GM18858 (cell line): ENCODE measurements around the gene ACOT9.
"Not testable (repeated sequence)": the region's sequence is repeated elsewhere in the genome, so short reads cannot be mapped to it uniquely, and the experiment has no call there.

Experiments
- ATAC-seq: cut with Tn5 transposase; IDR thresholded peaks from one replicate; pipeline ENCODE4 v1.9.1; 2021; ENCODE audit not compliant: unreplicated experiment

The ACOT9 gene

DNA sequence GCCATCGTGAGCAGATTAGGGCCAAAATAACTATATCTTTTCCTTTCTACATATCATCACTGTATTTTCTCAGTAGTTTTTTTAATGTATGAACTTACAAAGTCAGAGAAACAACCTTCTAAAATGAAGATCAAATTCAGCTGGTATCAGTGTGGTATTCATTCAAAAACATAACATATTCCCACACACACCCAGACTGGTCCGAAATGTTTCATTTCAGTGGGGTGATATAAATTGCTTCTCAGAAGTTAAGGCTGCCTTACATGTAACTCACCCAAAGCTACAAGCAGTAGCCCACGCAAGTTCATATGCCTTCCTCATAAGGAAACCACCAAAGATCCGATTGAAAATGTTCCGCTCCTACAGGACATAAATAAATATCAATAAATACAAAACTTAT lies 37.8 kb downstream of the ACOT9 start:
- no peak for ATAC-seq

DNA sequence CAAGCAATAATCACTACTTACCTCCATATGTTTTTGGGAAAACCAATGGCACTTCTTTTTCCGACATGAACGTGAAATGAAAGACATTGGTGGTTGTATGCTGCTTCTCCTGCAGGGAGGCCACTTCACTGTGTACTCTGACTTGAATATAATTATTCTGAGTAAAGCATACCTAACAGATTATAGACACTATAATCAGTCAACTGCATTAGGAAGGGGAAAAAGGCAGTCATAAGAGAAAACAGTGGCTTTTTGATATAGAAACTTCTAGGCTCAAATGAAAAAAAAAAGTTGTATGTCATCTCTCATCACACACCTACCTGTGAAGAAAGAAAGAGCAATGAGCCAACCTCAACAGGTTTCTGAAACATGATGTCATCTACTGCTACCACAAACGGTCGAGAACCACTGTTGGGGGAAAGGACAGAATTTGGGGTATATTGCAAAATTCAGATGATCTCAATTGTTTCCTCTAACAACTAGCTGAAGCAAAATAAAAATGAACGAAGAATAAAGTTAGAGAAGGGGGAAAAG lies 38.3 kb downstream of the ACOT9 start:
- no peak for ATAC-seq

DNA sequence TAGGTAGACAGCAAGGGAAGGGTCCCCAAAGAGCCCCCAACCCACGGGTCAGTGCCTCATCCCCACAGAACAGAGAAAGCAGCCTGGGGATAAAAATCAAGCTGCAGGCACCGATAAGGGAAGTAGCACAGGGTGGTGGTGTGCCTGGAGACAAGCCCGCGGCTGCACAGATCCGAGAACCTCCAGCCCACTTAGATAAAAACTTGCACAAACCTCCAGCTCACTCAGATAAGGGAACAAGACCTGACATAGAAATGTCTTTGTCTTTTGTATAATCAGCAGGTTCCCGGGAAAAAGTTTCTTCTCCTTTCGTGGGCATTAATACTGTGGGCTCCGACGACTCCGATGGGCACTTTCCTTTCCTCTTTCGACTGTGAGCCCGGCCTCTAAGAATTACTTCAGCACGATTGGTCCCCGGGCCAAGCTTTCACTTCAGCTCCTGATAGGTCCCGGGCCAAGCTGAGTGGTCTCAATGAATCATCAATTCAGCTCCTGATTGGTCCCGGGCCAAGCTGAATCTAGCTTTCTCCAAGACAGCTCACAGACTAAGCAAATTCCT lies 43.4 kb downstream of the ACOT9 start:
- no peak for ATAC-seq

DNA sequence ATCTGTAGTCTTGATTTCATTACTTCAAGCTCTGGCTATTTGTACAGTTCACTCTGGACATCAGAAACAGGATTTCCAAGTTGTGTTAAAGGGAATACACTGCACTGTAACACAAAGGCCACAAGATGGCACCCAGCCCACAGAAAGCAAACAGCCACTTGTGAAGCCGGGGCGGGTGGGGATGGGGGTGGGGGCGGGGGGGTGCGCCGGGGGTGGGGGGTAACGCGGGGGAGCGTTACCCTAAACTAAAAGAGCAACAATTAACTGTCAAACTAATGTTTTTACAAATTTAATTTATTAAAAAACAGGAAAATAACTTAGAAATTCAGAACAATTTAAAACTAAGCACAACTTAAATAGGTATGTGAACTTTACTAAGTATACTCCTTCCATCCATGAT lies 48.5 kb downstream of the ACOT9 start:
- peak; percentile 74 for ATAC-seq

DNA sequence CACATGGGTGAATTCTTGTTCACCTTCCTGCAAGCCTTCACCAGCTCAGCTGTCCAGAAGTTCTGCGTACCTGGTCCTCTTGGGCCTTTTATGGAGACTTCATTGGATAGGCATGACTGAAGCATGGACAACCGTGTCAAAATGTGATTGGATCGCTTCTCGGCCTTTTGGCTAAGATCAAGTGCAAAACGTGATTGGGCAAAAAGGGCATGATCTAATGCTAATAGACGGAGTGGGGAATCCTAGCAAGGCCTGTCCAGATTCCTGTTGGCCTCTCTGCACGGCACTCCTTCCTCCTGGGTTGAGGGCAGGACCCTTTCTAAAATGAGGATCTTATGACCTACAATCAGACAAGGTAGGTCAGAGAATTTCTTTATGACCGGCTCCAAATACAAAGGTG lies 50.9 kb downstream of the ACOT9 start:
- ATAC-seq: no peak

DNA sequence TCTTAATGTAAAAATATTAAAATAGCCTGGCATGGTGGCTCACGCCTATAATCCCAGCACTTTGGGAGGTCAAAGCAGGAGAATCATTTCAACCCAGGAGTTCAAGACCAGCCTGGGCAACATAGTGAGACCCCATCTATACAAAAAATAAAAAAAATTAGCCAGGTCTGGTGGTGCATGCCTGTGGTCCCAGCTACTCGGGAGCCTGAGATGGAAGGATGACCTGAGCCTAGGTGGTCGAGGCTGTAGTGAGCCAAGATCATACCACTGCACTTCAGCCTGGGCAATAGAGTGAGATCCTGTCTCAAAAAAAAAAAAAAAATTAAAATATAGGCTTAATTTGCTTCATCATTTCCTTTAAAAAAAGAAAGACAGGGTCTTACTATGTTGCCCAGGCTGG lies 66.6 kb downstream of the ACOT9 start:
- not testable (repeated sequence) for ATAC-seq

DNA sequence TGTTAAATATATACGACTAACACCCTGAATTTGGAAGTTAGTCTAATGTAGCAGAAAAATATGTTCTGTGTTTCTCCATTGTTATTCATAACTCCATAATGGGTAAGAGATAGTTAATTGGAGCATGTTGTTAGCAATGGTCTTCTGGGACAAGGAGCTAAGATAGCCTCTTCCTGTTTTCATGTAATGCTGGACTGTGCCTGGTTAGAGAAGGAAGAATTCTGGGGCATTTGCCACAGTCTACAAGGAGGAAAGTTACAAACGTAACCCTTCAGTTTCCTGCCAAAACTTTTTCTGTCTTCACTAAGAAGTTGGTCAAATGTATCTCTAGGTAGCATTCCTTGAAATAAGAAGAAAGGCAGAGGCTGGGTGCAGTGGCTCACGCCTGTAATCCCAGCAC lies 70.0 kb downstream of the ACOT9 start:
- ATAC-seq: no peak

DNA sequence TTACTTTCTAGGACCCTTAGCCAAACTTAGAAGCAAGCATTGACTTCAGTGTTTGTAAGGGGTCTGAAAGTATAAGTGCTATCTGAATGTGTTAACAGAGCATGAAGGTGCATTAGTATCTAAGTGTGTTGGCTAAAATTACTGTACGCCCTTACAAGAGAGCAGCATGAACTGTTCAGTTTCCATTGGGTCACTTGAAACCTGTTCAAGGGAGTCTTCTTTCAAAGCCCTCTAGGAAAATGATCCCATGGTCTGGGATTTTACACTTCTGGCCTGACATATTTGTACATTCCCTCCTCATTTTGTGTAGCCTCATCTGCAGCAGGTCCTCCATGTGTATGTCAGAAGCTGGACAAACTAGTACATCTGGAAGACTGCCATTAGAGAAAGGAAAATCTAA lies 72.5 kb downstream of the ACOT9 start:
- ATAC-seq: no peak

DNA sequence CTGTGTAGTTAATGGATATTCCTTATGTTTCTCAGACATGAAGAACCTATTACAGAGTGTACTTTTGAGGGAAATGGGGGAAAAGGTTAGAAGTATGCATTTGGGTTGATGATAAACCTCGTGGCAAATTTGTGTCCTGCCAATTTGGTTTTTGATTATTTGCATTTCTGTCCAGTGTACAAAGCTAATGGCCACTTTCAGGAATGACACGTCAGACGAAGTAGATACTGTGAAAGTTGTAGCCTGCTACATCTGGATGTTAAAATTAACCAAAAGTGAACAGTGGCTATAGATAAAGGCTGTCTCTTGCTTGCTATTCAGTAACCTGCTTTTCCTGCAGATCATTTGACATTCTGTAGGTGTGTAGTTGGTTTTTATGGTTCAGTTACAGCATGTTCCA lies 74.7 kb downstream of the ACOT9 start:
- ATAC-seq: peak; percentile 34

DNA sequence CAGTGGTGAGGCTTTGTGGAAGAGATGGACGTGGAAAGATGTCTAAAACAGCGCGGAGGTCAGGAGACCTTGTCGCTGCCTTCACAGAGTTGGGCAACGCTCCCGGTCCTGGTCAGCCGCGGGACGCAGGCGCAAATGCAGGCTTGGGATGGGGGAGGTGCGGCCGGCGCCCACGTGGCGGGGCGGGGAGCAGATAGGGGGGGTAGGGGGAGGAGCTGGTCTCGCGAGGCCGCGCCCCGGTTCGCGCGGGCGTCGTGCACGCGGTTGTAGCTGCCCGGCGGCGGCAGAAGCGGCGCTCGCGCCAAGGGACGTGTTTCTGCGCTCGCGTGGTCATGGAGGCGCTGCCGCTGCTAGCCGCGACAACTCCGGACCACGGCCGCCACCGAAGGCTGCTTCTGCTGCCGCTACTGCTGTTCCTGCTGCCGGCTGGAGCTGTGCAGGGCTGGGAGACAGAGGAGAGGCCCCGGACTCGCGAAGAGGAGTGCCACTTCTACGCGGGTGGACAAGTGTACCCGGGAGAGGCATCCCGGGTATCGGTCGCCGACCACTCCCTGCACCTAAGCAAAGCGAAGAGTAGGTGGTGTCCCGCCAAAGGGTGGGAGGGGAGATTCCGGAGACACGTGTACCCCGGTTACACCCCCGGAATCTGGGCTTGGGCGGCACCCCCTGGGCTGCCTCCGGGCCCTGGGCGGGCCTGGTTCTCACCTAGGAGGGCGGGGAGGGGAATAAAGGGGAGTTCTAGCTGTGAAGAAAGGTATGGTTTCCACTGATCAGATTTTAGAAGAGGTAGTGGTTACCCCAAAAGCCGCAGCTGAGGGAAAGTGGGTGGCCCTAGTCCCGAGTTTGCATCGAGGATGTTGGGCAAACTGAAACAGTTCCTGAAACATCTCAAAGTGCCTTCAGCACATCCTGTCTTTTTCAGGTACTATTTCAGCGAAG lies 75.6 kb downstream of the ACOT9 start, which contains the start of gene PRDX4:
TSS of gene PRDX4 (plus strand) at position 255 of the 939 bp plus-strand sequence. CDS start at position 333, 78 bp downstream.
- ATAC-seq: peak; percentile 31

DNA sequence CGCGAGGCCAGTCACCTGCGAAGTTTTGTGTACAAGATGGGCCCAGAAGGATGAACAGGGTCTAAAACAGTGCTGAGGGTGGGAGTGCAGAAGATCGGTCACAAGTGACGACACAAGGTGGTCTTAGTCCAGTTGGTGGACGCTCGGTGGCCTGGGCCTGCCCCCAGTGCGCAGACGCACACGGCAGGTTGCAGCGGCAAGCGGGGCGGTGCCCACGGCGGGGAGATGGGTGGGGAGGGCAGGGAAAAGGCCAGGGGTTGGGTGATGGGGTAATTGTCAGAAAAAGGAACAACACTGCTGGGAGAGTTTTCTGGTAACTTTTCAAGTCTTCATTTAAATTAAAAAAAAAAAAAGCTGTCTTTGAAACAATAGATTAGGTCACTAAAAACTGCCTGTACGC lies 76.8 kb downstream of the ACOT9 start:
- ATAC-seq: no peak

DNA sequence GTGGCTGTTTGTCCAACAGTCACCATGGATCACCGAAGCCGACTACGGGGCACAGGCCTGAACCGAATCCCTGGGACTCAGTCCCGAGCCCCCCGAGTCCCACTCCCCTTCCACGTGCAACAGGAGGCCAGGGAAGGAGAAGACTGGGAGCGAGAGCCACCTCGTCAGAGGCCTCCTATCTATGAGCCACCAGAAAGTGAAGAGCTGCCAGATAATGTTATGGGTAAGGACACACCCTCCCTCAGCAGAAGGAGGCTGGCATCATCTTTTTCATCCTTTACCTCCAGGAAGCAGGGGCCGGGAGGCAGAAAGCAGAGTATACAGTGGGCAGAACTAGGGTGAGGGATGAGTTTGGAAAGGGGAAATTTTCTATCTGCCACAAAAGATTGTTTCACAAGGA lies 78.6 kb downstream of the ACOT9 start:
- no peak for ATAC-seq

DNA sequence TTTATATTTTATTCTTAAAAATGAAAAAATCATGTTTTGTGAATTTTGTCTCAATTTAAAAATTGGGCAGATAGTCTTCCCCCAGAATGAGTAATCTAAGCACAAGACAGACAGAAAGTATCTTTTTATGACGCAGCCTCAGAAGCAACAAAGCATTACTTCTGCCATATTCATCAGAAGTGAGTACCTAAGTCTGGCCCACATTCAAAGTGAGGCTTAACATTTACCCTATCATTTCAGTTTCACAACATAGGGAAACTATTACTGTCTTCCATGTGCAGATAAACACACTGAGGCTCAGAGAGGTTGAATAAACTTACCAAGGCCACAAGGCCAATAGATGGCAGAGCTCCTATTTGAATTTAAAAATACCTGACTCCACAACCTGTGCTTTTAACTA lies 80.2 kb downstream of the ACOT9 start:
- peak; percentile 54 for ATAC-seq

DNA sequence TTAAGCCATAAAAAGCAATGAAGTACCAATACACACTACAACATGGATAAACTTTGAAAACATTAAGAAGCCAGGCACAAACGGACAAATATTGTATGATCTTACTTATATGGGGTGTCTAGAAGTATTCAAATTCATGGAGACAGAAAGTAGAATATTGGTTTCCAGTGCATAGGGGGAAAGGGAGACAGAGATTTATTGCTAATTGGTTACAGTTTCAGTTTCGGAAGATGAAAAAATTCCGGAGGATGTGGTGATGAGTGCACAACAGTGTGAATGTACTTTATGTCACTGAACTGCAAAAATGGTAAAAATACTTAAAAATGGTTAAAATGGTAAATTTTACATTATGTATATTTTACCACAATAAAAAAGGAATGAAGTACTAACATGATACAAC lies 80.9 kb downstream of the ACOT9 start:
- peak; percentile 63 for ATAC-seq

DNA sequence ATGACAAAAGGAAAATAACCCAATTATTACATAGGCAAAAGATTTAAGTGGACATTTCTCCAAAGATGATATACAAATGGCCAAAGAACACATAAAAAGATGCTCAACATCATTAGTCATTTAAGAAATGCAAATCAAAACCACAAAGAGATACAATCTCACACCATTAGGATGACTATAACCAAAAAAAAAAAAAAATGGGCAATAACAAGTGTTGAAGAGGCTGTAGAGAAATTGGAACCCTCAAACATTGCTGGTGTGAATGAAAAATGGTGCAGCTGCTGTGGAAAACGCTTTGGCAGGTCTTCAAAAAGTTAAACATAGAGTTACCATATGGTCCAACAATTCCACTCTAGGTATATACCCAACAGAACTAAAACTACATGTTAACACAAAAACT lies 81.4 kb downstream of the ACOT9 start:
- no peak for ATAC-seq

DNA sequence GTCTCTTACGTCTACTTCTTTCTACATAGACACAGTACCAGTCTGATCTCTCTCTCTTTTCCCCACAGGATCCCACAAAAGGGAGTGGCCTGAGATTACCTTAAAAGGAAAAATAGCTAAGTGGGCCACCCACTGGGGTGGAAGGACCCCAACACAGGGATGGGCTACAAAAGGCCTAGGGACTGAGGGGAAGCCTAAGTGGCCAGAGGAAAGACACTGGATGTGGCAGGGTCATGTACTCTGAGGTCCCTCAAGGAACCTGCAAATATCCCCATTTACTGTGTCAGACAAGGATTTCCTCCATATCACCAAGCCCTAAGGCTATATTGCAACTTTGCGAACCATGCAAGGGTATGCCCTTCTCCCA lies 82.3 kb downstream of the ACOT9 start:
- ATAC-seq: no peak

DNA sequence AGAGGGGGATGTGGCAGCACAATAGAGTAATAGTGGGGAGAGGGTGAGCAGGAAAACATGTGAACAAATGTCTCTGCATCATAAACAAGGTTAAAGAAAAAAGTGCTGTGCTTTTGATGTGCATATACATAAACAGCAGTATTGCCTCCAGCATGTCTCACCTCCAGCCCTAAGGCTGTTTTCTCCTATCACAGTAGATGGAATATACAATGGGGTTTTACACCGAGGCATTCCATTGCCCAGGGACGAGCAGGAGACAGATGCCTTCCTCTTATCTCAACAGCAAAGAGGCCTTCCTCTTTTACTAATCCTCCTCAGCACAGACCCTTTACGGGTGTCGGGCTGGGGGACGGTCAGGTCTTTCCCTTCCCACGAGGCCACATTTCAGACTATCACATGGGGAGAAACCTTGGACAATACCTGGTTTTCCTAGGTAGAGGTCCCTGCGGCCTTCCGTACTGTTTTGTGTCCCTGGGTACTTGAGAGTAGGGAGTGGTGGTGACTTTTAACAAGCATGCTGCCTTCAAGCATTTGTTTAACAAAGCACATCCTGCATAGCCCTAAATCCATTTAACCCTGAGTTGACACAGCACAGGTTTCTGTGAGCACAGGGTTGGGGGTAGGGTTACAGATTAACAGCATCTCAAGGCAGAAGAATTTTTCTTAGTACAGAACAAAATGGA lies 82.9 kb downstream of the ACOT9 start:
- not testable (repeated sequence) for ATAC-seq

DNA sequence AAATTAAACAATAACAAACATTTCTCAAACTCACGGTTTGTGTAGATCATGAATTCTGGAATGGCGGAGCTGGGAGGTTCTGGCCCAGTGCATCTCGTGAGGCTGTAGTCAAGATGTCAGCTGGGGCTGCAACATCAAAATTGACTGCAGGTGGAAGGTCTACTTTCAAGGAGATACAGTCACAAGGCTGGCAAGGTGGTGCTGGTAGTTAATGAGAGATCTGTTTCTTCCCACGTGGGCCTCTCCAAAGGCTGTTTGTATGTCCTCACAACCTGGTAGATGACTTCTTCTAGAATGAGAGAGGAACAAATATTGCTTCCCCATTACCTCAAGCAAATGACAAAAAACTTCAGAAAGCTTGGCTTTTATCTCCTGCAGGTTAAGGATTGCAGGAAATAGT lies 83.7 kb downstream of the ACOT9 start:
- ATAC-seq: no peak

DNA sequence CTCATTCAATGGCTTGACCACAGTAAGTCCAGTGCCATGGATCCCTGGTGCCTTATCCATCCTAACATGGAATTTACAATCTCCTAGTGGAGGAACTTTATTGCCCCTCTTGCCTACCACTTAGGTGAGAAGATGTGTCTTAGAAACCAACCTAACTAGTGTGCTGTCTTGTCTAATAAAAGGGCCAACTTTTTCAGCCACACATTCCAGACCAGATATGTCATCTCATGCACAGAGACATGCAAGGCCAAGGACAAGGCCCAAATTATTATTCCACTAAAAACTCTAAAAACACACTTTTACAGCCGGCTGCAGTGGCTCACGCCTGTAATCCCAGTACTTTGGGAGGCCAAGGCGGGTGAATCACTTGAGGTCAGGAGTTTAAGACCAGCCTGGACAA lies 86.4 kb downstream of the ACOT9 start:
- ATAC-seq: no peak

DNA sequence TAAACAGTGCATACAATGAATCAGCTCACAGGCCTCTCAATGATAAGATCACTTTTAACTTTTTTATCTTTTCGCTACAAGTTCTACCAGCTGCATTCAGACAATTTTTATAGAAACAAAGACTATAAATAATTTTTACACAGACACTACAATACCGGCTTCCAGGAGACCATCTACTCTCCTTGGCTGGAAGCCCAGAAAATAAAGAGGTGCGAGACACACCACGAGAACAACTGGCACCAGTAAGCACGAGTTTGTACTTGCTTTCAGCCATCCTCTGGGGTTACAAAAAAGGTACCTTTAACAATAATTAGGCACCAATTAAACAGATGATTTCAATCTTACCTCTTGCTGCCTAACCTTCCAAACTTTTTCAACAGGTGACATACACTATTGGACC lies 87.0 kb downstream of the ACOT9 start:
- ATAC-seq: no peak
